T-helper 9 cell (primary cell): ENCODE measurements around the gene DIMT1.

Experiments
- DNase-seq: peaks from one replicate; pipeline ENCODE4 v3.0.0-alpha.2; 2020

The DIMT1 gene

GRCh38 chr5:62369039-62369438 lies 34.7 kb downstream of the DIMT1 start:
- DNase-seq: no peak

- DNase-seq: no peak
These were observed 41.0 kb downstream of the DIMT1 start for GRCh38 chr5:62362701-62363100.

GRCh38 chr5:62354028-62354874 lies 49.5 kb downstream of the DIMT1 start:
- DNase-seq: no peak

DNA sequence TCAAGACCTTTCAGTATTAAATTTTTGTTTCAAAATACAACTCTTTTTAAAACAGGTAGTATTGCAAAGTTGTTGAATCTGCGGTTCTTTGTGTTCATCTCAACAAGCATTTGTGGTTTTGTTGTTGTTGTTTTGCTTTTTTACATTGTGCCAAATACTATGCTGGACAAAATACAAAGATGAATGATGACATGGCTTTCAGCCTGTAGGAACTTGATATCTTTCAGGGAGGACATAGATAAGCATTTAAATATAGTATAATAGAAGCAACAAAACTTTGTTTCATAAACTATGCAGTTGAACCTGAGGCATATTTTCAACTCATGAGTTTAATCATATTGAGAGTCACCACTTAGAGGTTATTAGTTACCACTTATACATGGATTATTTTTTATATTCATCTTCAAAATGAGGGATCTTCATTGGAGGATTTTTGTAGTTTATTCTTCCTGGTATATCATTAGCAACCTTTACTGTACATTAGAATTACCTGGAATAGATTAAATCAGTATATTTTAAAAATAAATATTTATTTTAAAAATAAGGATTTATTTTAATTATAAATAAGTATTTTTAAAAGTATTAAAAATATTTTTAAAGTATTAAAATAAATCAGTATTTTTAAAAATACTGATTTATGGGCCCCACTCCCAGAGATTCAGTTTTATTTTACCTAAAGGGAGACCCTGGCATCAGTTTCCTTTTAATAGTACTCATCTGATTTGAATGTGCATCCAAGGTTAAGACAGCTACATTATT lies 54.8 kb downstream of the DIMT1 start:
- no peak for DNase-seq

DNA sequence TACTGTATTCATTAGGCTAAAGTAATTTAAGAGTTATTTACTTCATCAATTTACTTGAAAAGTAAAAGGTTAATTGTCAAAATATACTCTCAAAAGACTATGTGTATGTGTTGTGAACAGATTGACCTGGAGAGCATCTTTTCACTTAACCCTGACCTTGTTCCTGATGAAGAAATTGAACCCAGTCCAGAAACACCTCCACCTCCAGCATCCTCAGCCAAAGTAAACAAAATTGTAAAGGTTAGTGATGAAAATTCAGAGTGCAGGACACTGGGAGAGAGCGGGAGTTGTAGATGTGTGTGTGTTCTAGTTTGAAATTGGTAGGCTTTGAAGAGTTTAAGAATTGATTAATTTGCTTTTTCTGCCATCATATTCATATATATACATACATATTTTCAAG lies 55.8 kb downstream of the DIMT1 start:
- no peak for DNase-seq

GRCh38 chr5:62346748-62347147 lies 57.0 kb downstream of the DIMT1 start:
- DNase-seq: no peak

DNA sequence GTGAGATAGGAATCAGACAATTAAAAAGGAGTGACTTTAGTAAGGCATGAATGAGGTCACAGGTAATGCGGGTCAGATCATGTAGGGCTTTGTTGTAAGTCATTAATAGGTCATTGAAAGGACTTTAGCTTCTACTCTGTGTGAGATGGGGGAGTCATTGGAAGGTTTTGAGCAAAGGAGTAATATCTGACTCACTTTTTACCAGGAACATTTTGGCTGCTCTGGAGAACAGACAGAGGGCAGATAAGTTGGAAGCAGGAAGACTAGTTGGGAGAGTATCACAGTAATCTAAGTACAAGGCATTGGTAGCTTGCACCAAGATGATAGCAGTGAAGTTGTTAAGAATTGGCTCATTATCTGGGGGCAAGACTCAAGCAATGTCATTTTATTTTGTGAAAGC lies 60.3 kb downstream of the DIMT1 start:
- DNase-seq: no peak

GRCh38 chr5:62342476-62342837 lies 61.2 kb downstream of the DIMT1 start:
- no peak for DNase-seq

- DNase-seq: no peak
These were observed 61.8 kb downstream of the DIMT1 start for GRCh38 chr5:62341783-62342475.

GRCh38 chr5:62340979-62341378 lies 62.7 kb downstream of the DIMT1 start:
- DNase-seq: no peak

DNA sequence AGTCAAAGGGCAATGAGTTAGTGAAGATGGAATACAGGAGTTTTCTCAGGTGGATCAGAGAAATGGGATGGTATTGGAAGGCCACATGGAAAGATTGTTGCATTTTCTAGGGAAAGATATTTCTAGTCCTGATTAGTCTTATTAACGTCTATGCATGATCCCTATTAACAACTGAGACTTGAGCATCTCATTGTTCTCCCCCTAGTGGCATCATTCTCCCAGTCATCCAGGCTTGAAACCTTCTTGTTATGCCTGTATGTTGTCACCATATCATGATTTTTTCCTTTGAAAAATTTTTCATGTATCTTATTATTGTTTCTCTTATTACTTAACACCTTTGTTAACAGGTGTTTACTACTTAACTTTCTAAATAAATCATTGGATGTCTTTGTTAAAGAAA lies 63.3 kb downstream of the DIMT1 start:
- no peak for DNase-seq
